Nucleus accumbens (tissue), 56 donors: ENCODE results near the gene SERP1.
A peak's percentile ranks its signal among the peaks of the same experiment; 100 is the strongest.

ENCODE experiments used
- DNase-seq, 56 donors: peaks; one replicate each; lab custom pipeline; 2025; lab: John Stamatoyannopoulos, UW

The SERP1 gene

GRCh38 chr3:150546226-150547044 is at the start of gene SERP1, which contains the start of gene EIF2A:
SERP1 (minus strand) TSS chr3:150546496; CDS start chr3:150546135, 361 bp downstream.
EIF2A (plus strand) TSS chr3:150546787; CDS start chr3:150546803, 16 bp downstream.
- peak; percentile 92 to 100 (median 99) for DNase-seq

GRCh38 chr3:150594150-150594549 is 47.9 kb upstream of the SERP1 start:
- DNase-seq, result no peak

GRCh38 chr3:150589759-150590158 is 43.5 kb upstream of the SERP1 start:
- no peak for DNase-seq

GRCh38 chr3:150588027-150588830 is 41.9 kb upstream of the SERP1 start:
- DNase-seq, result no peak

GRCh38 chr3:150583028-150583427 is 36.7 kb upstream of the SERP1 start:
- DNase-seq, result no peak

- no peak for DNase-seq
These were observed 36.3 kb upstream of the SERP1 start for GRCh38 chr3:150582620-150583019.

- DNase-seq, result no peak
These were observed 34.9 kb upstream of the SERP1 start for GRCh38 chr3:150581174-150581573.

- no peak for DNase-seq
These were observed 31.6 kb upstream of the SERP1 start for GRCh38 chr3:150577855-150578254.

- DNase-seq, result no peak
These were observed 21.0 kb upstream of the SERP1 start for GRCh38 chr3:150567328-150567727.

- no peak for DNase-seq
These were observed 17.9 kb upstream of the SERP1 start for GRCh38 chr3:150564243-150564642.

GRCh38 chr3:150557725-150558124 is 11.4 kb upstream of the SERP1 start:
- no peak for DNase-seq

GRCh38 chr3:150556792-150557191 is 10.5 kb upstream of the SERP1 start:
- no peak for DNase-seq

- DNase-seq, result no peak
These were observed 9.7 kb upstream of the SERP1 start for GRCh38 chr3:150555859-150556436.

GRCh38 chr3:150547045-150547741 is 897 bp upstream of the SERP1 start:
- peak in 1 of 56 donors; percentile 71 for DNase-seq

GRCh38 chr3:150545419-150546225 is 674 bp downstream of the SERP1 start:
- DNase-seq, result peak in 34 of 56 donors; percentile 11 to 75 (median 57)

GRCh38 chr3:150544726-150545125 is 1.6 kb downstream of the SERP1 start:
- DNase-seq, result no peak

GRCh38 chr3:150544041-150544440 is 2.3 kb downstream of the SERP1 start:
- no peak for DNase-seq

GRCh38 chr3:150543531-150543930 is 2.8 kb downstream of the SERP1 start:
- DNase-seq, result no peak

- no peak for DNase-seq
These were observed 3.2 kb downstream of the SERP1 start for GRCh38 chr3:150543128-150543527.

GRCh38 chr3:150540991-150541390 is 5.3 kb downstream of the SERP1 start:
- no peak for DNase-seq
